Left ventricle myocardium inferior (tissue), 1 donor: ENCODE data around the gene ZFC3H1. TPM values are rescaled to one million over a fixed set of nuclear protein-coding genes. Genes with fewer than 3 reads are reported as not detected.
A peak's percentile ranks its signal among the peaks of the same experiment; 100 is the strongest.

Source experiments
- DNase-seq: peaks from one replicate; pipeline ENCODE4 v3.0.0-alpha.2; 2020
- H3K27ac ChIP-seq: fragments of 200-600 bp; replicated peaks from 2 replicates; pipeline ENCODE4 v1.8.0; 2021
- H3K27me3 ChIP-seq: fragments of 200-600 bp; 2 replicates; pipeline ENCODE4 v1.8.0; 2021; ENCODE audit warnings: low read depth
- H3K36me3 ChIP-seq: fragments of 200-600 bp; 2 replicates; pipeline ENCODE4 v1.8.0; 2021
- H3K4me1 ChIP-seq: fragments of 200-600 bp; 2 replicates; pipeline ENCODE4 v1.8.0; 2021
- H3K4me3 ChIP-seq: fragments of 200-600 bp; 2 replicates; pipeline ENCODE4 v1.8.0; 2021; ENCODE audit warnings: mild to moderate bottlenecking, moderate library complexity
- H3K9me3 ChIP-seq: fragments of 200-600 bp; replicated peaks from 2 replicates; pipeline ENCODE4 v1.8.0; 2021
- CTCF ChIP-seq: fragments of 200-600 bp; IDR thresholded peaks from 2 replicates; pipeline ENCODE4 v1.8.0; 2021; ENCODE audit warnings: antibody characterized with exemption, mild to moderate bottlenecking, borderline replicate concordance
- intact Hi-C: fragments of 100-400 bp; cut with micrococcal nuclease; formaldehyde crosslinking; loops from one replicate; pipeline ENCODE4 v1.11.0; 2022
- total RNA-seq: library from RNA; stranded (reverse); fragmentation: NEBNext Ultra II Directional; extraction: Animal tissue kit (Norgen Biotek cat#: 25700); gene quantifications from one replicate; pipeline ENCODE4 v1.2.1, GENCODE V29; 2021
- donor health status: DM: no; HTN: yes; CAD: no; lungs with severe emphysema.

ZFC3H1 gene
- total RNA-seq, 1 donor from 2014 or later = 18.3 TPM

GRCh38 chr12:71605039-71605438, 58.6 kb downstream of the ZFC3H1 start:
- Histone ChIP-seq H3K4me1 (no peaks in the 10 kb centered on the region), H3K36me3 (peaks cover 38% of the 10 kb centered on the region), H3K4me3 (no peak overlapping the region), H3K27me3 (no peaks in the 10 kb centered on the region), H3K9me3 (no peaks in the 10 kb centered on the region), H3K27ac (no peak overlapping the region)
- TF ChIP-seq CTCF = no peak
- intact Hi-C loops = no loop called here
- no peak for DNase-seq

GRCh38 chr12:71602761-71603577, 60.7 kb downstream of the ZFC3H1 start:
- no peaks in the 10 kb centered on the region for H3K9me3 ChIP-seq
- DNase-seq = no peak
- no peak overlapping the region for H3K4me3 ChIP-seq
- intact Hi-C loops = no loop called here
- H3K4me1 ChIP-seq = no peaks in the 10 kb centered on the region
- no peak overlapping the region for H3K27ac ChIP-seq
- TF ChIP-seq CTCF = no peak
- H3K27me3 ChIP-seq = peaks cover under 1% of the 10 kb centered on the region
- H3K36me3 ChIP-seq = peaks cover 18% of the 10 kb centered on the region

- intact Hi-C loops = no loop called here
- no peak overlapping the region for H3K27ac ChIP-seq
Observed at GRCh38 chr12:71601546-71601945, 62.1 kb downstream of the ZFC3H1 start.

GRCh38 chr12:71599210-71599609, 64.4 kb downstream of the ZFC3H1 start:
- Histone ChIP-seq H3K4me1 (no peaks in the 10 kb centered on the region), H3K4me3 (no peak overlapping the region), H3K27ac (no peak overlapping the region), H3K9me3 (no peaks in the 10 kb centered on the region), H3K36me3 (no peaks in the 10 kb centered on the region), H3K27me3 (peaks cover 31% of the 10 kb centered on the region)
- DNase-seq = no peak
- no peak for TF ChIP-seq CTCF
- intact Hi-C loops = no loop called here

More at GRCh38 chr12:71601546-71601945, 62.1 kb downstream of the ZFC3H1 start:
- no peak for TF ChIP-seq CTCF
- no peaks in the 10 kb centered on the region for H3K9me3 ChIP-seq
- H3K27me3 ChIP-seq = peaks cover 14% of the 10 kb centered on the region
- DNase-seq = no peak
- H3K36me3 ChIP-seq = peaks cover 5% of the 10 kb centered on the region
- H3K4me1 ChIP-seq = no peaks in the 10 kb centered on the region
- H3K4me3 ChIP-seq = no peak overlapping the region

- no peak for DNase-seq
- no peaks in the 10 kb centered on the region for H3K9me3 ChIP-seq
- intact Hi-C loops = no loop called here
- no peaks in the 10 kb centered on the region for H3K4me1 ChIP-seq
- H3K27me3 ChIP-seq = peaks cover 66% of the 10 kb centered on the region
- no peaks in the 10 kb centered on the region for H3K36me3 ChIP-seq
- no peak overlapping the region for H3K27ac ChIP-seq
- H3K4me3 ChIP-seq = peak overlapping the region; percentile 48
- TF ChIP-seq CTCF = no peak
Observed at GRCh38 chr12:71594214-71594948, 69.3 kb downstream of the ZFC3H1 start.
